NCI-H2107 treated with DMSO at 0.1 percent for 48 hours (cell line): ENCODE results near the gene TAS2R1.

ENCODE experiments used
- DNase-seq: peaks from one replicate; lab custom pipeline; 2025; ENCODE audit not compliant: unreplicated experiment; lab: John Stamatoyannopoulos, UW

The TAS2R1 gene

GRCh38 chr5:9630251-9630650 lies at the start of gene TAS2R1:
TAS2R1 (minus strand) TSS chr5:9630351; CDS start chr5:9630032, 319 bp downstream.
- DNase-seq = no peak

GRCh38 chr5:9670371-9670770 lies 40.2 kb upstream of the TAS2R1 start:
- DNase-seq = no peak

- DNase-seq = no peak
Measured at GRCh38 chr5:9667906-9668305, 37.8 kb upstream of the TAS2R1 start.

- DNase-seq = no peak
Measured at GRCh38 chr5:9663891-9664290, 33.7 kb upstream of the TAS2R1 start.

GRCh38 chr5:9661316-9662015 lies 31.3 kb upstream of the TAS2R1 start:
- DNase-seq = no peak

- no peak for DNase-seq
Measured at GRCh38 chr5:9658706-9659105, 28.6 kb upstream of the TAS2R1 start.

GRCh38 chr5:9657819-9658218 lies 27.7 kb upstream of the TAS2R1 start:
- DNase-seq = no peak

- DNase-seq = no peak
Measured at GRCh38 chr5:9655641-9656040, 25.5 kb upstream of the TAS2R1 start.

- no peak for DNase-seq
Measured at GRCh38 chr5:9654886-9655285, 24.7 kb upstream of the TAS2R1 start.

- no peak for DNase-seq
Measured at GRCh38 chr5:9653811-9654210, 23.7 kb upstream of the TAS2R1 start.

- DNase-seq = no peak
Measured at GRCh38 chr5:9653061-9653460, 22.9 kb upstream of the TAS2R1 start.

- DNase-seq = no peak
Measured at GRCh38 chr5:9652295-9652694, 22.1 kb upstream of the TAS2R1 start.

GRCh38 chr5:9646843-9647242 lies 16.7 kb upstream of the TAS2R1 start:
- no peak for DNase-seq

- no peak for DNase-seq
Measured at GRCh38 chr5:9644630-9645029, 14.5 kb upstream of the TAS2R1 start.

- DNase-seq = no peak
Measured at GRCh38 chr5:9642621-9643020, 12.5 kb upstream of the TAS2R1 start.

GRCh38 chr5:9641806-9642355 lies 11.7 kb upstream of the TAS2R1 start:
- no peak for DNase-seq

- DNase-seq = no peak
Measured at GRCh38 chr5:9632495-9632894, 2.3 kb upstream of the TAS2R1 start.

- no peak for DNase-seq
Measured at GRCh38 chr5:9627541-9627940, 2.6 kb downstream of the TAS2R1 start.

- DNase-seq = no peak
Measured at GRCh38 chr5:9626955-9627354, 3.2 kb downstream of the TAS2R1 start.

GRCh38 chr5:9625731-9626130 lies 4.4 kb downstream of the TAS2R1 start:
- no peak for DNase-seq

GRCh38 chr5:9625286-9625685 lies 4.9 kb downstream of the TAS2R1 start:
- no peak for DNase-seq

GRCh38 chr5:9624196-9624947 lies 5.8 kb downstream of the TAS2R1 start:
- no peak for DNase-seq
